HUES6 (cell line): ENCODE measurements around the gene PPTC7.
A peak's percentile ranks its signal among the peaks of the same experiment; 100 is the strongest.

Experiments used
- H3K27ac ChIP-seq: 2 replicates; pipeline ENCODE4 v1.7.0; 2013; ENCODE audit warnings: low read depth, mild to moderate bottlenecking, low read length, inconsistent platforms
- H3K27me3 ChIP-seq: 2 replicates; pipeline ENCODE4 v1.6.1; 2013; ENCODE audit warnings: low read length; ENCODE audit not compliant: control insufficient read depth, insufficient read depth
- H3K36me3 ChIP-seq: 2 replicates; pipeline ENCODE4 v1.6.1; 2013; ENCODE audit warnings: low read length; ENCODE audit not compliant: control insufficient read depth, insufficient read depth
- H3K4me1 ChIP-seq: 2 replicates; pipeline ENCODE4 v1.6.1; 2013; ENCODE audit warnings: low read length; ENCODE audit not compliant: control insufficient read depth, insufficient read depth
- H3K4me3 ChIP-seq: 2 replicates; pipeline ENCODE4 v1.5.1; 2013; ENCODE audit warnings: low read depth, low read length
- H3K9ac ChIP-seq: one replicate; pipeline ENCODE4 v1.6.1; 2013; ENCODE audit warnings: mild to moderate bottlenecking, low read length
- H3K9me3 ChIP-seq: 2 replicates; pipeline ENCODE4 v1.6.1; 2013; ENCODE audit warnings: low read depth, low read length; ENCODE audit not compliant: control insufficient read depth, insufficient read depth

PPTC7 gene

DNA sequence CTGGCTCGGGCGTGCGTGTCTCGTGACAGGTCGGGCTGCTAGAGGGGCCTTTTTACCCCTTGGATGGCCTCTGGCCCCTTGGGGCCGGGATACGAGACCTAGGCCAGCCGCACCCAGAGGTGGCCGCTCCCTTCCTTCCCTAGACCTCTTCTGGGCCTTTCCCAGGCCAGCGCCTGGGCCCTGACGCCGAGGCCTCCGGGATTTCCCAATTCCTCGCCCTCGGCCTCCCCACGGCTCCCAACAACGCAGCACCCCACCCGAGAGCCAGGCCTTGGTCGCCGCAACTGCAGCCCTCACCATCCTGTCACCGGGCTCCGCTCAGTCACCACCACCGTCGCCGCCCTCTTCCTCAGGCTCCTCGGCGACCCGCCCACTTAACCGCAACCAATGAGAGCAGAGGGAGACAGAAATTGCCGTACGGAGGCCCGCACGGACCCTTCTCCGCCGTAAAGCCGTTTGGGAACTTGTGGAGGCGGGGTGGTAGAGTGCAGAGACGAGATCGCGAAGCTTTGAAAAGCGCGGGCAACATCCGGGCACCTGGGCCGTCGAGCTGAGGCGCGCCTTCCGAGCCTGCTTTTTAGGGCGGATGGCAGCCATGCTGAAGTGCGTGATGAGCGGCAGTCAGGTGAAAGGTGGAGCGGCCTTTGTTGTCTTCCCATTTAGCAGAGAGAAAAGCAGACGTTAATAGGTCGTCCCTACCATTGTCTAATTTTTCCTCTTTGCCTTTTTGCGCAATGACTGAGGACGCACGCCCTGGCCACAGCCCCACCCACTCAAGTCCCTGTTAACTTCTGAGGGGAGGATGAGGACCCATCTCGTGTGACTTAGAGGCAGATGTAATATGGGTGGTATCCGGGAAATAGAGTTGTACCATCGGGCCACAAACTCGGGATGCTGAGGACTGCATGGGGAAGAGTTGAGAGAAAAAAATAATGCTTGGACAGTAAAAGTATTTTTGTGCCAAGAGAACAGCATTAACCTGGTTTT, 81.1 kb downstream of the PPTC7 start, which contains the start of the genes RAD9B and VPS29:
Gene RAD9B, plus strand, starts transcription at position 580 of the 987 bp plus-strand sequence. Its CDS starts 7 bp downstream, at position 587.
Gene VPS29, minus strand, starts transcription at position 360 of the 987 bp plus-strand sequence. Its CDS starts 60 bp downstream, at position 300.
- Histone ChIP-seq H3K27me3 (peaks cover 16% of the 10 kb centered on the region), H3K4me1 (no peaks in the 10 kb centered on the region), H3K36me3 (0 out of 2 replicates have a peak, but pooled peaks cover 7% of the 10 kb centered on the region), H3K9me3 (peaks cover 4% of the 10 kb centered on the region; the same call in 1 of the 2 replicates), H3K27ac (peak within 1 kb of the TSS; percentile 13; the same call in 1 of the 2 replicates), H3K4me3 (peak within 1 kb of the TSS; percentile 94), H3K9ac (peak within 1 kb of the TSS; percentile 81)

- H3K4me1 ChIP-seq, result no peaks in the 10 kb centered on the region
- H3K4me3 ChIP-seq, result peak overlapping the region; percentile 94
- H3K9me3 ChIP-seq, result peaks cover 4% of the 10 kb centered on the region; the same call in 1 of the 2 replicates
- peaks cover 11% of the 10 kb centered on the region; the same call in 1 of the 2 replicates for H3K36me3 ChIP-seq
- H3K9ac ChIP-seq, result peak overlapping the region; percentile 81
- peak overlapping the region; percentile 13; the same call in 1 of the 2 replicates for H3K27ac ChIP-seq
- peaks cover 16% of the 10 kb centered on the region for H3K27me3 ChIP-seq
Measured at GRCh38 chr12:110501399-110501751, 81.7 kb downstream of the PPTC7 start.

GRCh38 chr12:110498984-110499706, 84.0 kb downstream of the PPTC7 start:
- Histone ChIP-seq H3K4me1 (no peaks in the 10 kb centered on the region), H3K9me3 (peaks cover 4% of the 10 kb centered on the region; the same call in 1 of the 2 replicates), H3K9ac (no peak overlapping the region), H3K27me3 (peaks cover 16% of the 10 kb centered on the region), H3K4me3 (no peak overlapping the region), H3K36me3 (peaks cover 27% of the 10 kb centered on the region), H3K27ac (no peak overlapping the region)
